Hematopoietic multipotent progenitor cell treated with erythropoietin and hydrocortisone succinate and interleukin-3 and kit ligand, for 17 days (in vitro differentiated cells): ENCODE results near the gene TTC22.

ENCODE experiments used
- DNase-seq: peaks from one replicate; pipeline ENCODE4 v3.0.0-alpha.2; 2015; ENCODE audit warnings: low spot score

Gene TTC22

GRCh38 chr1:54808443-54809207 lies 7.5 kb upstream of the TTC22 start:
- no peak for DNase-seq

GRCh38 chr1:54807756-54808155 lies 6.6 kb upstream of the TTC22 start:
- DNase-seq: no peak

- no peak for DNase-seq
Observed at GRCh38 chr1:54806931-54807611, 5.9 kb upstream of the TTC22 start.

GRCh38 chr1:54805981-54806381 lies 4.9 kb upstream of the TTC22 start:
- no peak for DNase-seq

- no peak for DNase-seq
Observed at GRCh38 chr1:54805466-54805865, 4.3 kb upstream of the TTC22 start.

GRCh38 chr1:54804471-54805132 lies 3.5 kb upstream of the TTC22 start:
- no peak for DNase-seq

- DNase-seq: no peak
Observed at GRCh38 chr1:54803761-54804470, 2.8 kb upstream of the TTC22 start.

GRCh38 chr1:54800041-54800898 lies 853 bp downstream of the TTC22 start:
- DNase-seq: no peak

GRCh38 chr1:54798769-54799641 lies 2.1 kb downstream of the TTC22 start:
- DNase-seq: no peak

- DNase-seq: no peak
Observed at GRCh38 chr1:54798206-54798605, 2.9 kb downstream of the TTC22 start.

GRCh38 chr1:54796902-54797301 lies 4.2 kb downstream of the TTC22 start:
- DNase-seq: no peak

GRCh38 chr1:54795841-54796468 lies 5.2 kb downstream of the TTC22 start:
- DNase-seq: no peak

GRCh38 chr1:54795356-54795665 lies 5.8 kb downstream of the TTC22 start:
- no peak for DNase-seq

GRCh38 chr1:54794451-54795355 lies 6.4 kb downstream of the TTC22 start:
- DNase-seq: no peak

- no peak for DNase-seq
Observed at GRCh38 chr1:54792686-54793282, 8.3 kb downstream of the TTC22 start.

- peak; percentile 68 for DNase-seq
Observed at GRCh38 chr1:54791880-54792522, 9.1 kb downstream of the TTC22 start.

GRCh38 chr1:54788459-54788858 lies 12.7 kb downstream of the TTC22 start:
- no peak for DNase-seq

- no peak for DNase-seq
Observed at GRCh38 chr1:54787604-54788003, 13.5 kb downstream of the TTC22 start.
